Tibial artery (tissue), 4 donors: ENCODE results near the gene KRTAP5-10.

Source experiments
- DNase-seq, 2 donors: peaks; one replicate each; pipeline ENCODE4 v3.0.0-alpha.2; 2019
- H3K27ac ChIP-seq, 2 donors: fragments of 200-600 bp; sonication (generic) in 1 of 2; 1 replicate in 1 of 2; 2 replicates in 1 of 2; pipeline ENCODE4 v1.5.1; 2018 to 2019; ENCODE audit warnings: mild to moderate bottlenecking in 1 of 2
- H3K27me3 ChIP-seq, 2 donors: fragments of 200-600 bp; sonication (generic) in 1 of 2; one replicate each; pipeline versions ENCODE4 v1.5.1 to v1.6.0; 2016 to 2019
- H3K36me3 ChIP-seq, 3 donors: fragments of 200-600 bp; sonication (generic) in 2 of 3; one replicate each; pipeline ENCODE4 v1.5.1; 2016 to 2019; ENCODE audit warnings: mild to moderate bottlenecking in 2 of 3
- H3K4me1 ChIP-seq, 4 donors: fragments of 200-600 bp; sonication (generic) in 2 of 4; 1 replicate in 3 of 4; 2 replicates in 1 of 4; pipeline ENCODE4 v1.5.1; 2016 to 2019
- H3K4me3 ChIP-seq, 2 donors: fragments of 200-600 bp; sonication (generic) in 1 of 2; 1 replicate in 1 of 2; 2 replicates in 1 of 2; pipeline ENCODE4 v1.5.1; 2018 to 2019; ENCODE audit warnings: mild to moderate bottlenecking in 2 of 2
- H3K9me3 ChIP-seq, 3 donors: fragments of 200-600 bp; sonication (generic) in 1 of 3; one replicate each; pipeline ENCODE4 v1.5.1; 2016 to 2019
- CTCF ChIP-seq, 2 experiments: fragments of 200-600 bp in 1 of 2; fragments of 450-650 bp in 1 of 2; IDR thresholded peaks; one replicate each; pipeline ENCODE4 v1.5.1; 2017 to 2019; ENCODE audit warnings: antibody characterized with exemption in 2 of 2, mild to moderate bottlenecking in 1 of 2, moderate library complexity in 1 of 2
- intact Hi-C: fragments of 100-400 bp; cut with DNase I; formaldehyde crosslinking; loops from one replicate; pipeline ENCODE4 v1.15.0; 2023; ENCODE audit warnings: low total_unique reads

The KRTAP5-10 gene

GRCh38 chr11:71543866-71544265 lies 21.5 kb upstream of the KRTAP5-10 start:
- intact Hi-C loops: no loop called here
- no peaks in the 10 kb centered on the region for H3K4me1 ChIP-seq

GRCh38 chr11:71544525-71545214 lies 20.7 kb upstream of the KRTAP5-10 start:
- no peak for DNase-seq
- H3K27ac ChIP-seq: no peak overlapping the region
- no peak overlapping the region for H3K4me3 ChIP-seq
- H3K4me1 ChIP-seq: no peaks in the 10 kb centered on the region
- H3K27me3 ChIP-seq: peaks cover 0 to 14% of the 10 kb centered on the region in 2 donors
- intact Hi-C loops: no loop called here
- no peak for TF ChIP-seq CTCF (IDR thresholded peaks at IDR 0.05)
- H3K9me3 ChIP-seq: peaks cover 0 to 3% (median 0%) of the 10 kb centered on the region in 3 donors
- H3K36me3 ChIP-seq: no peaks in the 10 kb centered on the region

More at GRCh38 chr11:71543866-71544265, 21.5 kb upstream of the KRTAP5-10 start:
- Histone ChIP-seq H3K4me3 (no peak overlapping the region), H3K9me3 (peaks cover 0 to 3% (median 0%) of the 10 kb centered on the region in 3 donors), H3K27ac (no peak overlapping the region), H3K27me3 (peaks cover 0 to 14% of the 10 kb centered on the region in 2 donors), H3K36me3 (no peaks in the 10 kb centered on the region)
- TF ChIP-seq CTCF (IDR thresholded peaks at IDR 0.05): no peak
- DNase-seq: no peak

- Histone ChIP-seq H3K27me3 (peaks cover 0 to 14% of the 10 kb centered on the region in 2 donors), H3K4me1 (no peaks in the 10 kb centered on the region), H3K27ac (no peak overlapping the region), H3K4me3 (no peak overlapping the region), H3K36me3 (no peaks in the 10 kb centered on the region), H3K9me3 (peaks cover 0 to 3% (median 0%) of the 10 kb centered on the region in 3 donors)
- intact Hi-C loops: no loop called here
- TF ChIP-seq CTCF (IDR thresholded peaks at IDR 0.05): no peak
- DNase-seq: no peak
Measured at GRCh38 chr11:71545405-71545966, 19.9 kb upstream of the KRTAP5-10 start.

GRCh38 chr11:71548120-71548519 lies 17.2 kb upstream of the KRTAP5-10 start, which contains the start of gene KRTAP5-9:
TSS of gene KRTAP5-9 (plus strand) at chr11:71548420. CDS start at chr11:71548658, 238 bp downstream.
- no peak for TF ChIP-seq CTCF (IDR thresholded peaks at IDR 0.05)
- intact Hi-C loops: no loop called here
- H3K36me3 ChIP-seq: no peaks in the 10 kb centered on the region
- H3K9me3 ChIP-seq: peaks cover 0 to 3% (median 0%) of the 10 kb centered on the region in 3 donors
- no peak within 1 kb of the TSS for H3K27ac ChIP-seq
- no peak within 1 kb of the TSS for H3K4me3 ChIP-seq
- H3K27me3 ChIP-seq: peaks cover 0 to 14% of the 10 kb centered on the region in 2 donors
- DNase-seq: no peak
- no peaks in the 10 kb centered on the region for H3K4me1 ChIP-seq

- no peak overlapping the region for H3K4me3 ChIP-seq
- no peaks in the 10 kb centered on the region for H3K4me1 ChIP-seq
- no peak for DNase-seq
- H3K27me3 ChIP-seq: peaks cover 0 to 14% of the 10 kb centered on the region in 2 donors
- intact Hi-C loops: no loop called here
- H3K9me3 ChIP-seq: peaks cover 0 to 3% (median 0%) of the 10 kb centered on the region in 3 donors
- no peak overlapping the region for H3K27ac ChIP-seq
- H3K36me3 ChIP-seq: no peaks in the 10 kb centered on the region
- no peak for TF ChIP-seq CTCF (IDR thresholded peaks at IDR 0.05)
Measured at GRCh38 chr11:71548716-71549151, 16.6 kb upstream of the KRTAP5-10 start.
